SU-DHL-6 (cell line): ENCODE results near the gene DENND2A.

Source experiments
- H2AFZ ChIP-seq: fragments of 200-600 bp; sonication (generic); 2 replicates; pipeline ENCODE4 v1.6.1; 2014; ENCODE audit warnings: low read depth, mild to moderate bottlenecking, moderate library complexity, mixed read lengths, antibody characterized with exemption, low read length; ENCODE audit not compliant: severe bottlenecking
- H3F3A ChIP-seq: fragments of 200-600 bp; shearing (Covaris generic); 2 replicates; pipeline ENCODE4 v1.6.0; 2016; ENCODE audit warnings: antibody characterized with exemption, mild to moderate bottlenecking; ENCODE audit not compliant: insufficient read depth
- H3K27ac ChIP-seq: fragments of 200-600 bp; sonication (generic); 2 replicates; pipeline ENCODE4 v1.5.1; 2016; ENCODE audit warnings: low read depth, mild to moderate bottlenecking, low read length, moderate library complexity, mixed read lengths
- H3K27me3 ChIP-seq: fragments of 200-600 bp; sonication (generic), shearing (Covaris generic); 2 replicates; pipeline ENCODE4 v1.6.0; 2014; ENCODE audit warnings: mild to moderate bottlenecking, low read length
- H3K36me3 ChIP-seq: fragments of 200-600 bp; sonication (generic); 2 replicates; pipeline ENCODE4 v1.6.1; 2014; ENCODE audit warnings: mild to moderate bottlenecking, low read length, mixed read lengths
- H3K4me2 ChIP-seq: fragments of 300-600, 200-600 bp; shearing (Covaris generic), sonication (generic); 2 replicates; pipeline ENCODE4 v1.6.0; 2014; ENCODE audit warnings: low read length, low read depth, mild to moderate bottlenecking; ENCODE audit not compliant: poor library complexity, severe bottlenecking
- H3K4me3 ChIP-seq: fragments of 200-600 bp; sonication (generic); 2 replicates; pipeline ENCODE4 v1.5.1; 2014; ENCODE audit warnings: antibody characterized with exemption, low read length, mild to moderate bottlenecking, mixed read lengths; ENCODE audit not compliant: insufficient read depth, poor library complexity, severe bottlenecking
- H3K79me2 ChIP-seq: fragments of 200-600 bp; sonication (generic); 2 replicates; pipeline ENCODE4 v1.6.1; 2014; ENCODE audit warnings: mild to moderate bottlenecking, low read length, moderate library complexity; ENCODE audit not compliant: insufficient read depth
- H3K9ac ChIP-seq: fragments of 200-600 bp; sonication (generic); 2 replicates; pipeline ENCODE4 v1.7.0; 2014; ENCODE audit warnings: mild to moderate bottlenecking, low read length
- H3K9me2 ChIP-seq: fragments of 200-600 bp; sonication (generic); replicated peaks from 2 replicates; pipeline ENCODE4 v1.6.1; 2014; ENCODE audit warnings: low read length; ENCODE audit not compliant: insufficient read depth
- H3K9me3 ChIP-seq: fragments of 200-600 bp; sonication (generic); 2 replicates; pipeline ENCODE4 v1.6.1; 2014; ENCODE audit warnings: low read length, mixed read lengths; ENCODE audit not compliant: insufficient read depth
- H4K20me1 ChIP-seq: fragments of 200-600 bp; sonication (generic); 2 replicates; pipeline ENCODE4 v1.6.1; 2014; ENCODE audit warnings: low read depth, mild to moderate bottlenecking, antibody characterized with exemption, low read length, moderate library complexity, mixed read lengths
- CTCF ChIP-seq: fragments of 200-600 bp; sonication (generic); IDR thresholded peaks from one replicate; pipeline ENCODE4 v1.5.1; 2017; ENCODE audit warnings: antibody characterized with exemption, mild to moderate bottlenecking, low read length, moderate library complexity; ENCODE audit not compliant: insufficient read depth, poor library complexity, severe bottlenecking
- EZH2phosphoT487 ChIP-seq: fragments of 200-600 bp; sonication (generic), shearing (Covaris generic); conservative IDR thresholded peaks from 2 replicates; pipeline ENCODE4 v1.6.1; 2018; ENCODE audit warnings: mild to moderate bottlenecking, antibody characterized with exemption, low read length, moderate library complexity, mixed read lengths

The DENND2A gene

GRCh38 chr7:140640060-140640637 is 464 bp downstream of the DENND2A start:
- Histone ChIP-seq H3K27ac (no peak overlapping the region), H3F3A (no peaks in the 10 kb centered on the region), H4K20me1 (no peaks in the 10 kb centered on the region), H3K36me3 (no peaks in the 10 kb centered on the region), H3K79me2 (no peaks in the 10 kb centered on the region), H3K9me2 (no peaks in the 10 kb centered on the region), H3K4me2 (no peak overlapping the region), H3K9ac (no peak overlapping the region), H3K9me3 (no peaks in the 10 kb centered on the region), H3K4me3 (no peak overlapping the region), H2AFZ (no peak overlapping the region), H3K27me3 (no peaks in the 10 kb centered on the region)
- no peak for TF ChIP-seq EZH2phosphoT487
- no peak for TF ChIP-seq CTCF

GRCh38 chr7:140639366-140640053 is 1.1 kb downstream of the DENND2A start:
- Histone ChIP-seq H3K9ac (no peak overlapping the region), H3K9me2 (no peaks in the 10 kb centered on the region), H4K20me1 (no peaks in the 10 kb centered on the region), H3K27me3 (no peaks in the 10 kb centered on the region), H3K79me2 (no peaks in the 10 kb centered on the region), H2AFZ (no peak overlapping the region), H3K4me2 (no peak overlapping the region), H3K4me3 (no peak overlapping the region), H3K36me3 (no peaks in the 10 kb centered on the region), H3K9me3 (no peaks in the 10 kb centered on the region), H3K27ac (no peak overlapping the region), H3F3A (no peaks in the 10 kb centered on the region)
- no peak for TF ChIP-seq EZH2phosphoT487
- TF ChIP-seq CTCF: no peak

GRCh38 chr7:140638173-140638791 is 2.3 kb downstream of the DENND2A start:
- no peak for TF ChIP-seq EZH2phosphoT487
- no peak for TF ChIP-seq CTCF
- Histone ChIP-seq H3K9me2 (no peaks in the 10 kb centered on the region), H3F3A (no peaks in the 10 kb centered on the region), H3K27ac (no peak overlapping the region), H3K36me3 (no peaks in the 10 kb centered on the region), H4K20me1 (no peaks in the 10 kb centered on the region), H3K79me2 (no peaks in the 10 kb centered on the region), H3K9me3 (no peaks in the 10 kb centered on the region), H3K4me3 (no peak overlapping the region), H3K4me2 (no peak overlapping the region), H3K9ac (no peak overlapping the region), H3K27me3 (no peaks in the 10 kb centered on the region), H2AFZ (no peak overlapping the region)
